ENCODE data around the gene ZNF362. TPM values are rescaled to one million over a fixed set of nuclear protein-coding genes. Genes with fewer than 3 reads are reported as not detected.

The ZNF362 gene
- total and polyA plus RNA-seq, 10 of the 15 experiments (the other 5 are each of a cell fraction or from before 2014, with no cell fraction given), result 0.74 to 22.8 (median 7.4) TPM

- TF ChIP-seq SREBF2 (IDR thresholded peaks at IDR 0.05; ENCODE audit: low read length) (no peak), CBX5 (IDR thresholded peaks at IDR 0.05; ENCODE audit: low read depth) (no peak), CEBPB (IDR thresholded peaks at IDR 0.05; ENCODE audit: borderline replicate concordance in 1 of 2, low read depth in 2 of 2, low read length in 2 of 2) (no peak), CHD4 (IDR thresholded peaks at IDR 0.05) (no peak), NFXL1 (IDR thresholded peaks at IDR 0.05; ENCODE audit: borderline replicate concordance) (no peak), KAT2A (conservative IDR thresholded peaks at IDR 0.05; ENCODE audit: control insufficient read depth, low read depth, low read length) (no peak)
- TF ChIP-seq, protein P1, sequence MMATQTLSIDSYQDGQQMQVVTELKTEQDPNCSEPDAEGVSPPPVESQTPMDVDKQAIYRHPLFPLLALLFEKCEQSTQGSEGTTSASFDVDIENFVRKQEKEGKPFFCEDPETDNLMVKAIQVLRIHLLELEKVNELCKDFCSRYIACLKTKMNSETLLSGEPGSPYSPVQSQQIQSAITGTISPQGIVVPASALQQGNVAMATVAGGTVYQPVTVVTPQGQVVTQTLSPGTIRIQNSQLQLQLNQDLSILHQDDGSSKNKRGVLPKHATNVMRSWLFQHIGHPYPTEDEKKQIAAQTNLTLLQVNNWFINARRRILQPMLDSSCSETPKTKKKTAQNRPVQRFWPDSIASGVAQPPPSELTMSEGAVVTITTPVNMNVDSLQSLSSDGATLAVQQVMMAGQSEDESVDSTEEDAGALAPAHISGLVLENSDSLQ (IDR thresholded peaks at IDR 0.05), result no peak
These were observed 40.5 kb downstream of the ZNF362 start (continued) for GRCh38 chr1:33296824-33297223.

DNA sequence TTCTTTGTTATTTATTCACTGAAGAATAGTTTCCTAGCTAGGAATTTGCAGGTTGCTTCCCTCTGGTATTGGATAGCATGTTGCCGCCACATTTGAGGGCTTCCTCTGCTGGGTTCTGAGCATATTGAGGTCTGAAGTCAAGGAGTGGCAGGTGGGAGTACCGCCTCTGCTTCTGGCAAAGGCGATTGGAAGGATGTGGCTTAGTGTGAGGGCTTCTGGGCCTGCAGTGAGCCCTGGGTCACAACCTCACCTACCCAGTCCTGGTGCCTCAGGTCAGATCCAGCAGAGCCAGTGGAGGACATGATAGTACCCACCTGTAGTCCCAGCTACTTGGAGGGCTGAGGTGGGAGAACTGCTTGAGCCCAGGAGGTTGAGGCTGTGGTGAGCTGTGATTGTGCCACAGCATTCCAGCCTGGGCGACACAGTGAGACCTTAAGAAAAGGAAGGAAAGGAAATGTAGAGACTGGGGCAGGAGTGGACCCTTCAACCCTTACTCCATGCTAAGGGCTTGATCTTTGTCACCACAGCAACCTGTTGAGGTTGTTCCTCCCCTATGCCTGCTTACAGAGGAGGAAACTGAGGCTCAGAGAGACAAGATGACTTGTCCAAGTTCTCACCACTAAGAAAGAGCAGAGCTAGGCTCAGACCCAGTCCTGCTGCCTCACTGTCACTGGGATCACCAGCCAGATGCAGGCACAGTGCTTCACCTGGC lies 41.8 kb downstream of the ZNF362 start:
- Histone ChIP-seq H3K27me3 (replicated peaks in 1 of 2; ENCODE audit: control insufficient read depth in 2 of 2, insufficient read depth in 2 of 2, low read length in 1 of 2) (no peaks in the 10 kb centered on the region), H2AFZ (ENCODE audit: control insufficient read depth, low read depth, low read length) (no peak overlapping the region), H4K20me1 (ENCODE audit: control insufficient read depth, insufficient read depth) (no peaks in the 10 kb centered on the region), H3K9me3 (replicated peaks; ENCODE audit: control insufficient read depth, insufficient read depth, low read length) (no peaks in the 10 kb centered on the region), H3K4me2 (ENCODE audit: control insufficient read depth, insufficient read depth) (no peak overlapping the region), H3K4me3 (no peak overlapping the region), H3K9ac (ENCODE audit: control insufficient read depth, insufficient read depth, low read length) (no peak overlapping the region), H3K79me2 (ENCODE audit: control insufficient read depth, insufficient read depth, low read length) (no peaks in the 10 kb centered on the region), H3K36me3 (ENCODE audit: control insufficient read depth in 2 of 2, insufficient read depth in 2 of 2, low read length in 1 of 2) (peaks cover 0 to 3% of the 10 kb centered on the region in 2 experiments; a peak in 3 of 4 replicates), H3K4me1 (ENCODE audit: control insufficient read depth, insufficient read depth, low read length) (no peaks in the 10 kb centered on the region), H3K27ac (ENCODE audit: control insufficient read depth, insufficient read depth) (no peak overlapping the region)
- in situ Hi-C loops (cut with MboI) (loop anchor here (5.0 kb wide), 3 partner anchors 69 to 314 kb away; no protein-coding TSS in a partner anchor), intact Hi-C loops (cut with micrococcal nuclease; ENCODE audit: unreplicated experiment) (loop anchor here (5.0 kb wide), 2 partner anchors 161 to 186 kb away; no protein-coding TSS in a partner anchor)
- ChIA-PET POLR2A (interaction anchor here (0.6 kb wide), 1 partner anchor 38 kb away, joined by 5 read pairs; no protein-coding TSS in a partner anchor), SMC1A (ENCODE audit: uncharacterized antibody, unreplicated experiment) (interaction anchor here (1.4 to 7.5 kb wide), 4 partner anchors 68 to 172 kb away, joined by 4 to 149 read pairs (median 38); partner anchors contain the start of gene ZSCAN20), CTCF (interaction anchor here (0.7 to 7.8 kb wide), 16 partner anchors 17 to 185 kb away, joined by 3 to 239 read pairs (median 4); partner anchors contain the start of gene ZSCAN20), RAD21 (ENCODE audit: unreplicated experiment) (interaction anchor here (6.0 kb wide), 1 partner anchor 172 kb away, joined by 103 read pairs; the partner anchor contains the start of gene ZSCAN20)
- ATAC-seq, result no peak
- no TSS peak for BruUV-seq (replicated peaks)
- WGBS (ENCODE audit: insufficient coverage, insufficient replicate concordance, low lambda C conversion rate, missing lambda C conversion rate), result 67% methylated on average over 4 of the region's 4 CpGs
- no peak for FAIRE-seq
- DNase-seq (ENCODE audit: low read depth, low spot score), result no peak
- no peak for TF ChIP-seq TAF1 (IDR thresholded peaks at IDR 0.05; ENCODE audit: borderline replicate concordance, low read depth, low read length)
- no peak for TF ChIP-seq KLF5 (IDR thresholded peaks at IDR 0.05; ENCODE audit: partially characterized antibody)
- no peak for TF ChIP-seq ELK1 (IDR thresholded peaks at IDR 0.05; ENCODE audit: low read depth, low read length)
- no peak for TF ChIP-seq MTA3 (IDR thresholded peaks at IDR 0.05; ENCODE audit: borderline replicate concordance, low read length)
- no peak for TF ChIP-seq EGR1 (IDR thresholded peaks at IDR 0.05; ENCODE audit: borderline replicate concordance in 1 of 2, low read depth in 2 of 2, low read length in 2 of 2)
- TF ChIP-seq SREBF2 (IDR thresholded peaks at IDR 0.05; ENCODE audit: low read length), result no peak
- no peak for TF ChIP-seq NR2F1 (conservative IDR thresholded peaks at IDR 0.05)
- no peak for TF ChIP-seq IRF3 (IDR thresholded peaks at IDR 0.05)
- TF ChIP-seq YBX1 (IDR thresholded peaks at IDR 0.05), result no peak
- TF ChIP-seq ZNF217 (IDR thresholded peaks at IDR 0.05), result no peak
- TF ChIP-seq CHD4 (IDR thresholded peaks at IDR 0.05), result no peak
- TF ChIP-seq POLR2AphosphoS5 (IDR thresholded peaks at IDR 0.05; ENCODE audit: low read length), result no peak
- no peak for TF ChIP-seq JUNB (IDR thresholded peaks at IDR 0.05)

All from GM12878 (cell line).